Measurements from ENCODE around the gene RIT2.

RIT2 gene

GRCh38 chr18:43009674-43010073 lies 105.8 kb downstream of the RIT2 start:
- no peak for DNase-seq

GRCh38 chr18:43007365-43007764 lies 108.1 kb downstream of the RIT2 start:
- DNase-seq: no peak

GRCh38 chr18:43004421-43004820 lies 111.1 kb downstream of the RIT2 start:
- no peak for DNase-seq

- no peak for DNase-seq
These were observed 113.7 kb downstream of the RIT2 start for GRCh38 chr18:43001821-43002220.

GRCh38 chr18:42996824-42997223 lies 118.7 kb downstream of the RIT2 start:
- no peak for DNase-seq

GRCh38 chr18:42980426-42980825 lies 135.1 kb downstream of the RIT2 start:
- DNase-seq: no peak

GRCh38 chr18:42977982-42978637 lies 137.4 kb downstream of the RIT2 start:
- no peak for DNase-seq

GRCh38 chr18:42976869-42977590 lies 138.5 kb downstream of the RIT2 start:
- no peak for DNase-seq

- DNase-seq: no peak
These were observed 146.1 kb downstream of the RIT2 start for GRCh38 chr18:42969366-42969765.

- no peak for DNase-seq
These were observed 154.2 kb downstream of the RIT2 start for GRCh38 chr18:42961298-42961697.

GRCh38 chr18:42959528-42959927 lies 156.0 kb downstream of the RIT2 start:
- DNase-seq: no peak

- no peak for DNase-seq
These were observed 157.1 kb downstream of the RIT2 start for GRCh38 chr18:42958353-42958752.

- no peak for DNase-seq
These were observed 159.2 kb downstream of the RIT2 start for GRCh38 chr18:42956287-42956686.

- no peak for DNase-seq
These were observed 160.6 kb downstream of the RIT2 start for GRCh38 chr18:42954887-42955286.

- DNase-seq: no peak
These were observed 162.2 kb downstream of the RIT2 start for GRCh38 chr18:42953306-42953705.

GRCh38 chr18:42950732-42951131 lies 164.8 kb downstream of the RIT2 start:
- no peak for DNase-seq

- DNase-seq: no peak
These were observed 166.7 kb downstream of the RIT2 start for GRCh38 chr18:42948831-42949230.

GRCh38 chr18:42941860-42942259 lies 173.6 kb downstream of the RIT2 start:
- DNase-seq: no peak

- no peak for DNase-seq
These were observed 174.5 kb downstream of the RIT2 start for GRCh38 chr18:42941021-42941420.

GRCh38 chr18:42937436-42937835 lies 178.0 kb downstream of the RIT2 start:
- no peak for DNase-seq

GRCh38 chr18:42936289-42936688 lies 179.2 kb downstream of the RIT2 start:
- DNase-seq: no peak

GRCh38 chr18:42931491-42931890 lies 184.0 kb downstream of the RIT2 start:
- DNase-seq: no peak

GRCh38 chr18:42929857-42930256 lies 185.6 kb downstream of the RIT2 start:
- DNase-seq: no peak

GRCh38 chr18:42929181-42929580 lies 186.3 kb downstream of the RIT2 start:
- DNase-seq: no peak

- no peak for DNase-seq
These were observed 190.4 kb downstream of the RIT2 start for GRCh38 chr18:42925036-42925435.

All from hematopoietic multipotent progenitor cell treated with erythropoietin and hydrocortisone succinate and interleukin-3 and kit ligand, for 8 days (in vitro differentiated cells).